SH-SY5Y (cell line): ENCODE results near the gene COMMD3.

Experiments
- GATA2 ChIP-seq: IDR thresholded peaks from 2 replicates; pipeline ENCODE4 v1.6.1; 2011; ENCODE audit warnings: mild to moderate bottlenecking, low read depth, low read length
- GATA3 ChIP-seq: IDR thresholded peaks from 2 replicates; pipeline ENCODE4 v1.6.1; 2011; ENCODE audit warnings: low read depth, mild to moderate bottlenecking, low read length, moderate library complexity

- TF ChIP-seq GATA2, result no peak
- TF ChIP-seq GATA3, result no peak
Observed at GRCh38 chr10:22294694-22295093, 21.5 kb upstream of the COMMD3 start.
